SK-N-MC (cell line): ENCODE measurements around the gene DMRT1.

Source experiments
- DNase-seq: peaks from one replicate; pipeline ENCODE4 v3.0.0-alpha.2; 2011; ENCODE audit warnings: low read depth, low spot score
- H3K27ac ChIP-seq: fragments of 200-600 bp; sonication (generic); 2 replicates; pipeline ENCODE4 v1.5.1; 2016; ENCODE audit warnings: mixed run types
- H3K36me3 ChIP-seq: fragments of 200-600 bp; sonication (generic); 2 replicates; pipeline ENCODE4 v1.6.1; 2017; ENCODE audit warnings: antibody characterized with exemption, low read length, mixed read lengths; ENCODE audit not compliant: insufficient read depth
- H3K4me3 ChIP-seq: fragments of 200-600 bp; sonication (generic); 2 replicates; pipeline ENCODE4 v1.5.1; 2016
- H3K9ac ChIP-seq: fragments of 200-600 bp; sonication (generic); 2 replicates; pipeline ENCODE4 v1.8.0; 2017; ENCODE audit warnings: mixed run types, mixed read lengths; ENCODE audit not compliant: insufficient read length
- H3K9me3 ChIP-seq: fragments of 200-600 bp; sonication (generic); 2 replicates; pipeline ENCODE4 v1.6.1; 2017; ENCODE audit warnings: low read depth, mild to moderate bottlenecking, antibody characterized with exemption, low read length, moderate library complexity, mixed read lengths
- EZH2 ChIP-seq: fragments of 200-600 bp; sonication (generic); IDR thresholded peaks from one replicate; pipeline ENCODE4 v1.6.1; 2017; ENCODE audit warnings: antibody characterized with exemption
- FOXP2 ChIP-seq: optimal IDR thresholded peaks from 2 replicates; pipeline ENCODE3; 2011; ENCODE audit warnings: mild to moderate bottlenecking, moderate library complexity; ENCODE audit not compliant: insufficient read depth; ENCODE audit errors: extremely low read length, control extremely low read depth
- POLR2AphosphoS5 ChIP-seq: IDR thresholded peaks from 2 replicates; pipeline ENCODE4 v1.6.1; 2012; ENCODE audit warnings: mild to moderate bottlenecking, low read depth, low read length, borderline replicate concordance

Gene DMRT1

DNA sequence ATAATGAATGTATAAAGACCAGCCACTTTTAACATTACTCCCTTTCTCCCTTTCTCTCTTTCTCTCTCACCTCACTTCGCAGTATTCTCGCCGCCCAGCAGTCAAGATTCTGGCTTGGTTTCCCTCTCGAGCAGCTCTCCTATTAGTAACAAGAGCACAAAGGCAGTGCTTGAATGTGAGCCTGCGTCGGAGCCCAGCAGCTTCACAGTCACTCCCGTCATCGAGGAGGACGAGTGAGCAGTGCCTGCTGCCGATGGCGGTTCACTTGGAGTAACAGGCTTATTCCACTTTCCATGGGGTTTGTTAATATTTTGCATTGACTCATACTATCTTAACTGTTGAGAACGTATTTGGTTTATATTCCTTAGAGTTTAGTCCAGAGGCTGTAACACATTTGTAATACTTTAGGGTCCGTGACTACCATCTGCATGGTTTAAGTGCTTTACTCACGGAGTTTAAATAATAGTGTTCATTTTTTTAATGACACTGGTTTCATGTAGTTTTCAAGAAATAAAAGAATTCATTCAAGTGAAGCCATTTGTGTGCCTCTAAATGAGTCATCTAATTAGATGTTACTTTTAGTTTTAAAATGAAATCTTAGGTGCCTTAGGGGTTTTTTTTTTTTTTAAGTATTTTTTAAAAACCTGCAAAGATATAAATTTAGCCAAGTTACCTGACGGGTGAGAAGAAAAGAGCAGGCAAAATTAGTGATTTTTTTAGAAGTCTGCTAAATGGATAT is 126.6 kb downstream of the DMRT1 start:
- TF ChIP-seq FOXP2 (no peak), EZH2 (no peak), POLR2AphosphoS5 (no peak)
- H3K9me3 ChIP-seq = no peaks in the 10 kb centered on the region
- no peak overlapping the region for H3K27ac ChIP-seq
- DNase-seq = no peak
- H3K36me3 ChIP-seq = no peaks in the 10 kb centered on the region
- no peak overlapping the region for H3K9ac ChIP-seq
- 0 out of 2 replicates have a peak overlapping the region, but pooled peaks have one; percentile 17 for H3K4me3 ChIP-seq

DNA sequence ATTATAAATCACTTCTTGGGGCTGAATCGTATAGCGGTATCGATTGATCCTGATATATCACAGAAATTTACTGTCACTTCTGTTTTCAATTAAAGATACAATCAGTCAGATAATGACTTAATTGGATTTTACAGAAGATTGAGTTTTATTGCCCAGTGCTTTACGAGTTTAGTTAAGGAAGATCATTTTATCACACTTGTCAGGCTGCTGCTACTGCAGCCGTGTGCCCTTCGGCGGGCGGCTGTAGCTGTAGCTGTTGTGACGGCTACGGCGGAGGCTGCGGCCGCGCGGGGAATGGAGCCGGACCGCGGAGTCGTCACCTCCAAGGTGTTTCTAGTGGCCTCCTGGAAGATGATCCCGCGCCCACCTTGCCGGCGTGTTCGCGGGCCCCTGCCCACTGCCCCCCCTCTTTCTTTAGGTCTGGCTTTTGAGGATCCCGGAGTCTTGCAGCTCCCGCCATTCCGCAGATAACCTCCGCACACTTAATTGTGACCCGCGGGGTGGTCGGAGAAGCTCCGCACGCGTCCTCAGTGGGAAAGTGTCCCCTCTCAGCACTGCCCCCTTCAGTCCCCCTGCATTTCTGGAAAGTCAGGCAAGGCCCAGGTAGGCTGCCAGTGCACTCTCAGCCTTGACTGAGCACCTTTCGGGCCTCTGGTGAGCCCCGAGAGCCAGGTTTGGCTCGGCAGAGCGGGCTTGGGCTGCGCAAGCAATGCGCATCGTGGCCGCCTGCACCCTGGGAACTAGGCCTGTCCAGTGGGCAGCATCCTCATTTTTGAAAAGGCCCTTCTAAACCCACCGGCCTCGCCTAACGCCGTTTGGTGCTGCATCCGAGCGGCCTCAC is 128.0 kb downstream of the DMRT1 start:
- Histone ChIP-seq H3K4me3 (no peak overlapping the region), H3K9ac (no peak overlapping the region), H3K27ac (no peak overlapping the region), H3K36me3 (no peaks in the 10 kb centered on the region), H3K9me3 (no peaks in the 10 kb centered on the region)
- TF ChIP-seq POLR2AphosphoS5 (no peak), EZH2 (peak; percentile 98)
- no peak for DNase-seq

DNA sequence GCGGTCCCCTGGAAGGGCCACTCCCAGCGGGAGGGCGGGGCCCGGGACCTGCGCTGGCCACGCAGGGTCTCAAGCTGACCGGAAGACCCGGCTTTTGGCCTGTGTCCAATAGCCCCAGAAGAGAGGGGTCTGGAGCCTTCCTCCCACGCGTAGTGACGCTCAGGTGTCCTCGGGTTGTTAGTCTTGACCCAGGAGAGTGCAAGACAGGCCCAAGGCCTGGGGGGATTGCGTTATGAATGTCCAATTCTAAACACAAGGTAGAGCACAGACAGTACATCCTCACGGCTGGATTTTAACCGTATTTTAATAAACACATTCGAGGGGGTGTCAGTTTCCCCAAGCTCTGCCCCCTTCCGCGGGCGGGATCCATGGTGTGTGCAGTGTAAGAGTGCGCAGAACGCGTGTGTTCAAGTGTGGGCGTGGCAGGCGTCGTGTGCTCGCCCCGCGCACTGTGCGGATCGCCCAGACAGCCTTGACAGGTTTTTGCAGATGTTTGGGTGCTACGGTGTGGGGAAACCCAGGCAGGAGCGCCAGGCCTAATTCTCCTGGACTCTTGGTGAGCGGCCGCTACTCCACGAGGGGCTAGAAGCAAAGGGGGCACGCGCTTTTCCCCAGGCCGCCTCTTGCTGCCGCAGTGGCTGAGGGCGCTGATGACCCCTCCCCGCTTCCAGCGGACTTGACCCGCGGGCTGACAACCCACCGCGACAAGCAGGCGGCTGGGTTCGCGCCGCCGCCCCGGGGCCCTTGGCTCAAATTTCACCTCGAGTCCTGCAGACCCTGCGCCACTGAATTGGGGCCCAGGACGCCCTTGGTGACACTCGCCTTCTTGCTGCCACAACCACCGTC is 128.9 kb downstream of the DMRT1 start:
- no peak for DNase-seq
- H3K36me3 ChIP-seq = no peaks in the 10 kb centered on the region
- TF ChIP-seq POLR2AphosphoS5 (no peak), EZH2 (no peak), FOXP2 (no peak)
- no peaks in the 10 kb centered on the region for H3K9me3 ChIP-seq
- no peak overlapping the region for H3K9ac ChIP-seq
- H3K4me3 ChIP-seq = no peak overlapping the region
- H3K27ac ChIP-seq = no peak overlapping the region

DNA sequence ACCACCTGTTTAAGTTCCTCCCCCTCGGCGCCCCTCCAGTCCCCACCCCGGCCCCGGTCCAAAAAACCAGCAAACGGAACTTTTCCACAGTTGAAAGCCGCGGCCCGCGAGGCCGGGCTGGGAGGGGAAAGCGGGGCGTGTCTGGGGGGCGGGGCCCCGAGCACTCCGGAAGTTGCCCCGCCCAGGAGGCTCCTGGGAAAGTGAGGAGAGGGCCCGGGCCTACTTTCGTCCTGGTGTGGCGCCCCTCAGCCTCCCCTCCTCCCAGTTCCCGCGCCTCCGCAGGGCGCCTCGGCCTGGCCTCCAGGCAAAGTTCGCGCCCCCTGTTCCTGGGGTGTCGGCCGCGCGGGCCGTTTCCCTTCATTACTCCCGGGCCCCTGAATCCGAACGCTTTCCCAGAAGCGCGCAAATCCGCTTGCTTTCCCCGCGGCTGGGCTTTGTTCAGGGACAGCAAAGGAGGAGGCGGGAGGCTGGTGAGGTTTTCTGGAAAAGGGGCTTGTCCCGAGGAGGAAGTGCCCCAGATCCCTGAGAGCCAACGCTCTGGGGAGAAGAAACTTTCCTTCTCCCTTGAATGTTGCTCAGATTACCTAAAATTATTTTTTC is 130.5 kb downstream of the DMRT1 start:
- no peak overlapping the region for H3K4me3 ChIP-seq
- no peaks in the 10 kb centered on the region for H3K9me3 ChIP-seq
- TF ChIP-seq EZH2 (no peak), POLR2AphosphoS5 (no peak), FOXP2 (no peak)
- no peaks in the 10 kb centered on the region for H3K36me3 ChIP-seq
- no peak for DNase-seq
- no peak overlapping the region for H3K27ac ChIP-seq
- H3K9ac ChIP-seq = no peak overlapping the region

- Histone ChIP-seq H3K9me3 (no peaks in the 10 kb centered on the region), H3K36me3 (no peaks in the 10 kb centered on the region), H3K4me3 (no peak overlapping the region), H3K27ac (no peak overlapping the region), H3K9ac (no peak overlapping the region)
- no peak for DNase-seq
- TF ChIP-seq EZH2 (no peak), POLR2AphosphoS5 (no peak), FOXP2 (no peak)
Observed at GRCh38 chr9:972501-973294, 131.2 kb downstream of the DMRT1 start.

GRCh38 chr9:973295-973834 is 131.9 kb downstream of the DMRT1 start:
- Histone ChIP-seq H3K27ac (no peak overlapping the region), H3K9me3 (no peaks in the 10 kb centered on the region), H3K9ac (no peak overlapping the region), H3K36me3 (no peaks in the 10 kb centered on the region), H3K4me3 (no peak overlapping the region)
- DNase-seq = no peak
- TF ChIP-seq FOXP2 = no peak
- no peak for TF ChIP-seq EZH2
- no peak for TF ChIP-seq POLR2AphosphoS5

- Histone ChIP-seq H3K9me3 (no peaks in the 10 kb centered on the region), H3K9ac (no peak overlapping the region), H3K4me3 (no peak overlapping the region), H3K27ac (no peak overlapping the region), H3K36me3 (no peaks in the 10 kb centered on the region)
- TF ChIP-seq POLR2AphosphoS5 (no peak), FOXP2 (no peak)
- no peak for DNase-seq
Observed at GRCh38 chr9:974031-974995, 132.8 kb downstream of the DMRT1 start.
